OCI-LY7 (cell line): Measurements from ENCODE around the gene KRTAP5-2. TPM values are rescaled to one million over a fixed set of nuclear protein-coding genes. Genes with fewer than 3 reads are reported as not detected.

ENCODE experiments used
- BruUV-seq: library from RNA; stranded (reverse); fragments of 400-500 nt; replicated peaks from 2 replicates; lab custom pipeline; 2021; lab: Mats Ljungman, UMichigan
- CTCF ChIA-PET: fragments of 300-600 bp; sonication (Branson Sonifier 250); formaldehyde crosslinking; loops from one replicate; lab custom pipeline; 2022; ENCODE audit warnings: antibody characterized with exemption; ENCODE audit not compliant: unreplicated experiment; lab: Charles Lee
- POLR2A ChIA-PET: fragments of 300-600 bp; sonication (Branson Sonifier 250); formaldehyde crosslinking; loops from one replicate; lab custom pipeline; 2022; ENCODE audit warnings: antibody characterized with exemption; lab: Charles Lee
- DNase-seq: peaks from one replicate; pipeline ENCODE4 v3.0.0-alpha.2; 2015; ENCODE audit warnings: low spot score
- H2AFZ ChIP-seq: fragments of 200-600 bp; sonication (generic), shearing (Covaris generic); 2 replicates; pipeline ENCODE4 v1.6.1; 2014; ENCODE audit warnings: mild to moderate bottlenecking, antibody characterized with exemption, low read length, moderate library complexity
- H3K27ac ChIP-seq: fragments of 200-600 bp; sonication (generic); 2 replicates; pipeline ENCODE4 v1.5.1; 2014; ENCODE audit warnings: mixed run types, low read depth, mild to moderate bottlenecking, moderate library complexity, low read length, inconsistent platforms; ENCODE audit not compliant: poor library complexity, severe bottlenecking
- H3K36me3 ChIP-seq: fragments of 200-600 bp; sonication (generic); 2 replicates; pipeline ENCODE4 v1.6.1; 2014; ENCODE audit warnings: mild to moderate bottlenecking, antibody characterized with exemption, low read length, moderate library complexity, mixed read lengths; ENCODE audit not compliant: insufficient read depth
- H3K4me1 ChIP-seq: fragments of 200-600 bp; sonication (generic); 2 replicates; pipeline ENCODE4 v1.5.1; 2014; ENCODE audit warnings: mild to moderate bottlenecking, low read length; ENCODE audit not compliant: insufficient read depth, poor library complexity, severe bottlenecking
- H3K4me2 ChIP-seq: fragments of 200-600 bp; sonication (generic); 2 replicates; pipeline ENCODE4 v1.6.1; 2014; ENCODE audit warnings: mild to moderate bottlenecking, low read length
- H3K4me3 ChIP-seq: fragments of 200-600 bp; sonication (generic); 2 replicates; pipeline ENCODE4 v1.5.1; 2014; ENCODE audit warnings: mild to moderate bottlenecking, low read depth, low read length; ENCODE audit not compliant: poor library complexity, severe bottlenecking
- H3K79me2 ChIP-seq: fragments of 200-600 bp; sonication (generic); 2 replicates; pipeline ENCODE4 v1.6.1; 2016; ENCODE audit warnings: low read depth, mild to moderate bottlenecking, low read length, moderate library complexity, mixed read lengths; ENCODE audit not compliant: insufficient read depth
- H3K9me2 ChIP-seq: fragments of 200-600 bp; sonication (generic); 2 replicates; pipeline ENCODE4 v1.6.1; 2016; ENCODE audit warnings: mild to moderate bottlenecking, low read length, mixed read lengths; ENCODE audit not compliant: insufficient read depth
- H3K9me3 ChIP-seq: fragments of 200-600 bp; sonication (generic); 2 replicates; pipeline ENCODE4 v1.6.1; 2014; ENCODE audit warnings: mild to moderate bottlenecking, mixed run types, low read length, mixed read lengths
- H4K20me1 ChIP-seq: fragments of 200-600 bp; sonication (generic); 2 replicates; pipeline ENCODE4 v1.6.1; 2014; ENCODE audit warnings: mild to moderate bottlenecking, antibody characterized with exemption, low read length, moderate library complexity, mixed read lengths; ENCODE audit not compliant: insufficient read depth
- CTCF ChIP-seq: fragments of 200-600 bp; sonication (generic); conservative IDR thresholded peaks from 2 replicates; pipeline ENCODE4 v1.5.1; 2014; ENCODE audit warnings: mild to moderate bottlenecking, antibody characterized with exemption, low read length, moderate library complexity, mixed read lengths
- EZH2phosphoT487 ChIP-seq: fragments of 200-600 bp; sonication (generic); IDR thresholded peaks from 2 replicates; pipeline ENCODE4 v1.6.1; 2018; ENCODE audit warnings: low read depth, borderline replicate concordance, mild to moderate bottlenecking, mixed run types, antibody characterized with exemption, low read length, moderate library complexity, mixed read lengths
- intact Hi-C: fragments of 100-400 bp; cut with micrococcal nuclease; formaldehyde crosslinking; loops from one replicate; pipeline ENCODE4 v1.10.0; 2022; ENCODE audit not compliant: unreplicated experiment
- total RNA-seq, 2 experiments: library from RNA; depleted of rRNA in 1 of 2; stranded (reverse); fragments of >200 nt in 1 of 2; shearing (Covaris generic) in 1 of 2; gene quantifications; 2 replicates each; pipeline ENCODE4 v1.2.3, GENCODE V29; 2014 to 2022

KRTAP5-2 gene
- total RNA-seq, 2 experiments from 2014 or later, result not detected

- BruUV-seq, result no TSS peak
- Histone ChIP-seq H2AFZ (no peak overlapping the region), H3K9me2 (no peaks in the 10 kb centered on the region), H3K4me1 (no peaks in the 10 kb centered on the region), H3K79me2 (no peaks in the 10 kb centered on the region), H3K27ac (no peak overlapping the region), H4K20me1 (no peaks in the 10 kb centered on the region), H3K4me3 (no peak overlapping the region), H3K9me3 (no peaks in the 10 kb centered on the region), H3K4me2 (no peak overlapping the region), H3K36me3 (no peaks in the 10 kb centered on the region)
- no peak for DNase-seq
- TF ChIP-seq EZH2phosphoT487 (no peak), CTCF (no peak)
- ChIA-PET CTCF (no interaction called here), POLR2A (interaction anchor here (0.7 kb wide), 1 partner anchor 302 kb away, joined by 5 read pairs; no protein-coding TSS in a partner anchor)
- intact Hi-C loops, result no loop called here
Observed at GRCh38 chr11:1565173-1565903, 32.8 kb downstream of the KRTAP5-2 start.

GRCh38 chr11:1564535-1565172, 33.4 kb downstream of the KRTAP5-2 start:
- intact Hi-C loops, result no loop called here
- no peak overlapping the region for H3K27ac ChIP-seq
- DNase-seq, result peak; percentile 16
- no peaks in the 10 kb centered on the region for H3K79me2 ChIP-seq
- H4K20me1 ChIP-seq, result no peaks in the 10 kb centered on the region
- H3K9me3 ChIP-seq, result no peaks in the 10 kb centered on the region
- POLR2A ChIA-PET, result interaction anchor here (0.7 kb wide), 2 partner anchors 214 to 301 kb away, joined by 3 to 5 read pairs; no protein-coding TSS in a partner anchor
- TF ChIP-seq EZH2phosphoT487, result no peak
- TF ChIP-seq CTCF, result no peak
- H2AFZ ChIP-seq, result no peak overlapping the region
- no TSS peak for BruUV-seq
- H3K4me2 ChIP-seq, result no peak overlapping the region
- H3K4me1 ChIP-seq, result no peaks in the 10 kb centered on the region
- no peaks in the 10 kb centered on the region for H3K9me2 ChIP-seq
- H3K36me3 ChIP-seq, result no peaks in the 10 kb centered on the region
- H3K4me3 ChIP-seq, result no peak overlapping the region
- CTCF ChIA-PET, result interaction anchor here (1.4 kb wide), 1 partner anchor 9 kb away, joined by 3 read pairs; no protein-coding TSS in a partner anchor
